Measurements from ENCODE around the gene PIK3C2G. TPM values are rescaled to one million over a fixed set of nuclear protein-coding genes. Genes with fewer than 3 reads are reported as not detected.
"Not testable (repeated sequence)": the region's sequence is repeated elsewhere in the genome, so short reads cannot be mapped to it uniquely, and the experiment has no call there.

The PIK3C2G gene
- total and polyA plus RNA-seq, 2 of the 4 experiments (the other 2 are of a cell fraction) = not detected

DNA sequence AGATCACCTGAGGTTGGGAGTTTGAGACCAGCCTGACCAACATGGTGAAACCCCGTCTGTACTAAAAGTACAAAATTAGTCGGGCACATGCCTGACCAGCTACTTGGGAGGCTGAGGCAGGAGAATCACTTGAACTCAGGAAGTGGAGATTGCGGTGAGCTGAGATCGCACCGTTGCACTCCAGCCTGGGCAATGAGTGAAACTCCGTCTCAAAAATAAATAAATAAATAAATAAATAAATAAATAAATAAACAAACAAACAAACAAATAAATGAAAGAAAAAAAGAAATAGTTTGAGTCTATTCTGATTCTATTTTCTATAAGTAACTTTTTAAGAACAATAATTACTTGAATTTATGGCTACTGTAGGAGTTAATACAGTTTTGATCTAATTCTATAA, 6.3 kb upstream of the PIK3C2G start:
- CTCF ChIA-PET; H3K9me3 ChIP-seq (ENCODE audit: control insufficient read depth, insufficient read depth, low read length): not testable (repeated sequence)

More for the DNA sequence above, 6.3 kb upstream of the PIK3C2G start:
- H3K4me3 ChIP-seq (ENCODE audit: insufficient read depth, low read depth, low read length); H3K14ac ChIP-seq (replicated peaks; ENCODE audit: low read depth, low read length); H3K23ac ChIP-seq (ENCODE audit: low read depth, low read length); H3K36me3 ChIP-seq (ENCODE audit: control insufficient read depth, insufficient read depth, low read length); H2BK15ac ChIP-seq (ENCODE audit: low read depth, low read length); H3K27ac ChIP-seq (ENCODE audit: insufficient read depth, low read length); H3K4me1 ChIP-seq (ENCODE audit: control insufficient read depth, insufficient read depth, low read length); H2AFZ ChIP-seq (replicated peaks; ENCODE audit: low read length, poor library complexity); DNase-seq; H2BK20ac ChIP-seq (ENCODE audit: low read depth, low read length); BruUV-seq (replicated peaks); H3K27me3 ChIP-seq (ENCODE audit: control insufficient read depth, insufficient read depth, low read length); H2AK5ac ChIP-seq (ENCODE audit: low read depth, low read length); H4K91ac ChIP-seq (ENCODE audit: insufficient read depth, low read depth, low read length); H3K9me1 ChIP-seq (ENCODE audit: insufficient read depth, low read length); H4K5ac ChIP-seq (ENCODE audit: low read depth, low read length); H3K9ac ChIP-seq (ENCODE audit: low read depth, low read length); H3K4ac ChIP-seq (ENCODE audit: low read depth, low read length); H2BK120ac ChIP-seq (ENCODE audit: low read depth, low read length); H2BK5ac ChIP-seq (ENCODE audit: low read depth, low read length, poor library complexity, severe bottlenecking); H3K18ac ChIP-seq (ENCODE audit: low read depth, low read length); dilution Hi-C loops (cut with HindIII; ENCODE audit: low sequenced_read_pairs, unreplicated experiment); H4K20me1 ChIP-seq (ENCODE audit: insufficient read depth, low read length); H2AK9ac ChIP-seq (replicated peaks; ENCODE audit: low read depth, low read length, poor library complexity); H3K56ac ChIP-seq (ENCODE audit: extremely low read depth, insufficient read depth, low read length); ATAC-seq (ENCODE audit: low read depth); H4K8ac ChIP-seq (ENCODE audit: low read depth in 2 of 2, low read length in 2 of 2); H3K4me2 ChIP-seq (ENCODE audit: low read depth, low read length); POLR2A ChIA-PET (ENCODE audit: unreplicated experiment); H3K79me1 ChIP-seq (ENCODE audit: low read depth in 1 of 2, low read length in 2 of 2): not testable (repeated sequence)
- intact Hi-C loops (cut with micrococcal nuclease) = loop anchor here (5.0 to 10.0 kb wide), 2 partner anchors 52 to 1030 kb away; no protein-coding TSS in a partner anchor
- in situ Hi-C loops (cut with MboI; ENCODE audit: low sequenced_read_pairs) = loop anchor here (10.0 kb wide), 1 partner anchor 930 kb away; no protein-coding TSS in a partner anchor
- 92% methylated on average over 2 of the region's 6 CpGs; no CpG with 5 or more reads in 1 of the 2 experiments for whole genome bisulfite sequencing, 2 experiments (ENCODE audit: extremely low coverage in 2 of 2, insufficient read length in 1 of 2)

All from IMR-90 (cell line).